Measurements from ENCODE around the gene SPSB2.

DNA sequence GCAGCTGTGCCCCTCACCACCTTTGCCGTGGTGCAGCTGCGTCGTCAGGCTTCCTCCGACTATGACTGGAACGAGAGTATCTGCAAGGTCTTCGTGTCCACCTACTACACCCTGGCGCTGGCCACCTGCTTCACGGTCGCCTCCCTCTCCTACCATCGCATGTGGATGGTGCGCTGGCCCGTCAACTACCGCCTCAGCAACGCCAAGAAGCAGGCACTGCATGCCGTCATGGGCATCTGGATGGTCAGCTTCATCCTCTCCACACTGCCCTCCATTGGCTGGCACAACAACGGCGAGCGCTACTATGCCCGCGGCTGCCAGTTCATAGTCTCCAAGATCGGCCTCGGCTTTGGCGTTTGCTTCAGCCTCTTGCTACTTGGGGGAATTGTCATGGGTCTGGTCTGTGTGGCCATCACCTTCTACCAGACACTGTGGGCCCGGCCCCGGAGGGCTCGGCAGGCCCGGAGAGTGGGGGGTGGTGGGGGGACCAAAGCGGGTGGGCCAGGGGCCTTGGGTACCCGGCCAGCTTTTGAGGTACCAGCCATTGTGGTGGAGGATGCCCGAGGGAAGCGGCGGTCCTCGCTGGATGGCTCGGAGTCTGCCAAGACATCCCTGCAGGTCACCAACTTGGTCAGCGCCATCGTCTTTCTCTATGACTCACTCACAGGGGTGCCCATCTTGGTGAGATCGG is 48.9 kb downstream of the SPSB2 start:
- TF ChIP-seq, protein P1, sequence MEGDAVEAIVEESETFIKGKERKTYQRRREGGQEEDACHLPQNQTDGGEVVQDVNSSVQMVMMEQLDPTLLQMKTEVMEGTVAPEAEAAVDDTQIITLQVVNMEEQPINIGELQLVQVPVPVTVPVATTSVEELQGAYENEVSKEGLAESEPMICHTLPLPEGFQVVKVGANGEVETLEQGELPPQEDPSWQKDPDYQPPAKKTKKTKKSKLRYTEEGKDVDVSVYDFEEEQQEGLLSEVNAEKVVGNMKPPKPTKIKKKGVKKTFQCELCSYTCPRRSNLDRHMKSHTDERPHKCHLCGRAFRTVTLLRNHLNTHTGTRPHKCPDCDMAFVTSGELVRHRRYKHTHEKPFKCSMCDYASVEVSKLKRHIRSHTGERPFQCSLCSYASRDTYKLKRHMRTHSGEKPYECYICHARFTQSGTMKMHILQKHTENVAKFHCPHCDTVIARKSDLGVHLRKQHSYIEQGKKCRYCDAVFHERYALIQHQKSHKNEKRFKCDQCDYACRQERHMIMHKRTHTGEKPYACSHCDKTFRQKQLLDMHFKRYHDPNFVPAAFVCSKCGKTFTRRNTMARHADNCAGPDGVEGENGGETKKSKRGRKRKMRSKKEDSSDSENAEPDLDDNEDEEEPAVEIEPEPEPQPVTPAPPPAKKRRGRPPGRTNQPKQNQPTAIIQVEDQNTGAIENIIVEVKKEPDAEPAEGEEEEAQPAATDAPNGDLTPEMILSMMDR (IDR thresholded peaks at IDR 0.05), result no peak
- no peak for TF ChIP-seq POLR2AphosphoS5 (IDR thresholded peaks at IDR 0.05)
